HepG2 (cell line): ENCODE data around the gene KIF26B. TPM values are rescaled to one million over a fixed set of nuclear protein-coding genes. Genes with fewer than 3 reads are reported as not detected.

Experiments used
- ATAC-seq: fragments of 200-7000 bp; cut with Tn5 transposase; 3 replicates; pipeline ENCODE4 v1.9.1; 2020; ENCODE audit warnings: mild to moderate bottlenecking, moderate library complexity
- BruUV-seq: library from RNA; stranded (reverse); fragments of 400-500 nt; replicated peaks from 2 replicates; lab custom pipeline; 2021; lab: Mats Ljungman, UMichigan
- CTCF ChIA-PET: fragments of 300-600 bp; formaldehyde crosslinking; extraction: SDS; loops from one replicate; lab custom pipeline; 2021; ENCODE audit warnings: low total read pairs, inconsistent platforms, low intra/inter-chr PET ratio; lab: Yijun Ruan, JAX
- POLR2A ChIA-PET: fragments of 350-600 bp; sonication (Branson Sonifier 250); formaldehyde crosslinking; loops from one replicate; lab custom pipeline; 2020; ENCODE audit warnings: antibody characterized with exemption, inconsistent platforms; lab: Yijun Ruan, JAX
- DNase-seq: peaks from one replicate; pipeline ENCODE4 v3.0.0-alpha.2; 2015; ENCODE audit warnings: low spot score
- FAIRE-seq: peaks from 3 replicates; lab custom pipeline; 2011; peaks lifted over from hg19 to GRCh38; lab: Jason Lieb, UNC
- H2AFZ ChIP-seq: one replicate; pipeline ENCODE4 v1.6.1; 2011; ENCODE audit warnings: low read length, inconsistent platforms
- H3K27ac ChIP-seq: fragments of 300-600 bp; 3 replicates; pipeline ENCODE4 v1.8.0; 2011; ENCODE audit warnings: mixed run types, mild to moderate bottlenecking, mixed read lengths, low read length, inconsistent platforms; ENCODE audit not compliant: insufficient read depth; ENCODE audit errors: extremely low read length
- H3K27me3 ChIP-seq, 2 experiments: fragments of 200-600 bp in 1 of 2; 2 replicates in 1 of 2; 3 replicates in 1 of 2; pipeline versions ENCODE4 v1.6.0 to v1.8.0; 2011; ENCODE audit warnings: low read length in 2 of 2, mild to moderate bottlenecking in 2 of 2, moderate library complexity in 2 of 2, inconsistent platforms in 1 of 2; ENCODE audit not compliant: insufficient read depth in 2 of 2, control insufficient read depth in 1 of 2
- H3K36me3 ChIP-seq, 2 experiments: fragments of 200-600 bp in 1 of 2; replicated peaks in 1 of 2; 2 replicates in 1 of 2; 3 replicates in 1 of 2; pipeline versions ENCODE4 v1.5.1 to v1.8.0; 2011; ENCODE audit warnings: low read length in 2 of 2, inconsistent platforms in 1 of 2; ENCODE audit not compliant: insufficient read depth in 2 of 2, control insufficient read depth in 1 of 2
- H3K4me1 ChIP-seq: 2 replicates; pipeline ENCODE4 v1.5.1; 2012; ENCODE audit warnings: low read length, inconsistent platforms; ENCODE audit not compliant: insufficient read depth
- H3K4me2 ChIP-seq: 2 replicates; pipeline ENCODE4 v1.6.0; 2011; ENCODE audit warnings: low read depth, low read length, inconsistent platforms
- H3K4me3 ChIP-seq, 3 experiments: fragments of 200-600 bp in 1 of 3; sonication (generic), shearing (Covaris generic) in 1 of 3; replicated peaks in 1 of 3; 2 replicates each; pipeline ENCODE4 v1.5.1; 2011 to 2016; ENCODE audit warnings: low read length in 3 of 3, inconsistent platforms in 2 of 3, low read depth in 2 of 3, mild to moderate bottlenecking in 2 of 3, control low read depth in 1 of 3, mixed read lengths in 1 of 3; ENCODE audit not compliant: insufficient read depth in 1 of 3
- H3K79me2 ChIP-seq: one replicate; pipeline ENCODE4 v1.6.1; 2011; ENCODE audit warnings: low read length, inconsistent platforms; ENCODE audit not compliant: insufficient read depth
- H3K9ac ChIP-seq: 2 replicates; pipeline ENCODE4 v1.6.0; 2011; ENCODE audit warnings: mild to moderate bottlenecking, low read depth, low read length, inconsistent platforms; ENCODE audit not compliant: insufficient read depth
- H3K9me3 ChIP-seq: 2 replicates; pipeline ENCODE4 v1.5.1; 2012; ENCODE audit warnings: mild to moderate bottlenecking, low read length
- H4K20me1 ChIP-seq: 2 replicates; pipeline ENCODE4 v1.6.0; 2011; ENCODE audit warnings: inconsistent platforms, mild to moderate bottlenecking, low read length, moderate library complexity; ENCODE audit not compliant: insufficient read depth
- ATF7 ChIP-seq, 2 experiments: fragments of 450-650 bp in 1 of 2; sonication (generic) in 1 of 2; formaldehyde crosslinking in 1 of 2; IDR thresholded peaks; 2 replicates each; pipeline versions ENCODE4 v1.4.0 to v1.6.1; 2016 to 2020; ENCODE audit warnings: antibody characterized with exemption in 1 of 2, mild to moderate bottlenecking in 1 of 2, missing genetic modification reagents in 1 of 2
- HDAC1 ChIP-seq: sonication (generic); formaldehyde crosslinking; IDR thresholded peaks from 2 replicates; pipeline ENCODE4 v1.5.1; 2020; ENCODE audit warnings: mild to moderate bottlenecking, missing genetic modification reagents
- MED13 ChIP-seq: sonication (generic); formaldehyde crosslinking; IDR thresholded peaks from 2 replicates; pipeline ENCODE4 v1.5.0; 2020; ENCODE audit warnings: missing genetic modification reagents
- MEIS2 ChIP-seq: sonication (generic); formaldehyde crosslinking; IDR thresholded peaks from 2 replicates; pipeline ENCODE4 v1.9.0; 2021; ENCODE audit warnings: mild to moderate bottlenecking, missing genetic modification reagents
- NR2C2 ChIP-seq: sonication (generic); formaldehyde crosslinking; IDR thresholded peaks from 2 replicates; pipeline ENCODE4 v1.4.0; 2020; ENCODE audit warnings: missing genetic modification reagents, mild to moderate bottlenecking, moderate library complexity, borderline replicate concordance
- RFXAP ChIP-seq: sonication (generic); formaldehyde crosslinking; IDR thresholded peaks from 2 replicates; pipeline ENCODE4 v1.4.0; 2020; ENCODE audit warnings: missing genetic modification reagents, borderline replicate concordance
- SMARCE1 ChIP-seq: fragments of 450-650 bp; IDR thresholded peaks from 2 replicates; pipeline ENCODE4 v1.6.1; 2017; ENCODE audit warnings: borderline replicate concordance
- ZNF292 ChIP-seq: sonication (generic); formaldehyde crosslinking; IDR thresholded peaks from 2 replicates; pipeline ENCODE4 v1.8.1; 2022; ENCODE audit warnings: mild to moderate bottlenecking, low read depth, missing genetic modification reagents, borderline replicate concordance
- ZNF605 ChIP-seq: sonication (generic); formaldehyde crosslinking; IDR thresholded peaks from 2 replicates; pipeline ENCODE4 v1.8.0; 2022; ENCODE audit warnings: mild to moderate bottlenecking, missing genetic modification reagents
- ZSCAN21 ChIP-seq: sonication (generic); formaldehyde crosslinking; IDR thresholded peaks from 2 replicates; pipeline ENCODE4 v1.8.0; 2022; ENCODE audit warnings: mild to moderate bottlenecking, missing genetic modification reagents, moderate library complexity, borderline replicate concordance
- ZSCAN30 ChIP-seq: sonication (generic); formaldehyde crosslinking; IDR thresholded peaks from 2 replicates; pipeline ENCODE4 v1.5.0; 2020; ENCODE audit warnings: mild to moderate bottlenecking, missing genetic modification reagents
- WGBS: methylation state at CpG from one replicate; pipeline ENCODE4 v1.1.6; 2017; ENCODE audit warnings: low lambda C conversion rate; 5-methylcytosine and 5-hydroxymethylcytosine counted together
- in situ Hi-C: cut with HindIII; loops from 2 replicates; pipeline ENCODE4 v1.10.0; 2017; ENCODE audit warnings: low pct_unique_long_range_greater_than_20kb; ENCODE audit not compliant: extremely low pct_ligation_motif_present
- intact Hi-C: fragments of 100-400 bp; cut with micrococcal nuclease; formaldehyde crosslinking; loops from one replicate; pipeline ENCODE4 v1.10.0; 2022; ENCODE audit not compliant: unreplicated experiment
- polyA plus RNA-seq, 8 experiments: library from polyadenylated mRNA; depleted of rRNA in 3 of 8; stranded (reverse) in 7 of 8; unstranded in 1 of 8; fragments of >200 nt; fragmentation: Illumina TruSeq in 4 of 8; extraction: Trizol in 4 of 8; gene quantifications; 2 replicates each; pipeline versions ENCODE4 v1.2.1 to v1.2.3, GENCODE V29; 2011 to 2016; ENCODE audit warnings: low read depth in 4 of 8, missing spikeins in 1 of 8, mixed read lengths in 1 of 8; ENCODE audit not compliant: insufficient read depth in 1 of 8
- total RNA-seq, 5 experiments: library from RNA; depleted of rRNA; stranded (reverse); fragments of >200 nt; fragmentation: Illumina TruSeq; extraction: Trizol; gene quantifications; 2 replicates each; pipeline ENCODE4 v1.2.3, GENCODE V29; 2016; ENCODE audit warnings: low read depth in 1 of 5
- TF ChIP-seq, protein P1 (sequence below): sonication (generic); formaldehyde crosslinking; IDR thresholded peaks from 2 replicates; pipeline ENCODE4 v1.4.0; 2020; ENCODE audit warnings: missing genetic modification reagents
- TF ChIP-seq, protein P2 (sequence below): sonication (generic); formaldehyde crosslinking; IDR thresholded peaks from 2 replicates; pipeline ENCODE4 v1.5.0; 2020; ENCODE audit warnings: mild to moderate bottlenecking, missing genetic modification reagents, moderate library complexity
- TF ChIP-seq, protein P3 (sequence below): sonication (generic); formaldehyde crosslinking; IDR thresholded peaks from 2 replicates; pipeline ENCODE4 v1.9.0; 2021; ENCODE audit warnings: missing genetic modification reagents, borderline replicate concordance

The KIF26B gene
- total and polyA plus RNA-seq, 2 of the 13 experiments (the other 11 are each of a cell fraction or from before 2014, with no cell fraction given) = 0.08 to 0.09 TPM

DNA sequence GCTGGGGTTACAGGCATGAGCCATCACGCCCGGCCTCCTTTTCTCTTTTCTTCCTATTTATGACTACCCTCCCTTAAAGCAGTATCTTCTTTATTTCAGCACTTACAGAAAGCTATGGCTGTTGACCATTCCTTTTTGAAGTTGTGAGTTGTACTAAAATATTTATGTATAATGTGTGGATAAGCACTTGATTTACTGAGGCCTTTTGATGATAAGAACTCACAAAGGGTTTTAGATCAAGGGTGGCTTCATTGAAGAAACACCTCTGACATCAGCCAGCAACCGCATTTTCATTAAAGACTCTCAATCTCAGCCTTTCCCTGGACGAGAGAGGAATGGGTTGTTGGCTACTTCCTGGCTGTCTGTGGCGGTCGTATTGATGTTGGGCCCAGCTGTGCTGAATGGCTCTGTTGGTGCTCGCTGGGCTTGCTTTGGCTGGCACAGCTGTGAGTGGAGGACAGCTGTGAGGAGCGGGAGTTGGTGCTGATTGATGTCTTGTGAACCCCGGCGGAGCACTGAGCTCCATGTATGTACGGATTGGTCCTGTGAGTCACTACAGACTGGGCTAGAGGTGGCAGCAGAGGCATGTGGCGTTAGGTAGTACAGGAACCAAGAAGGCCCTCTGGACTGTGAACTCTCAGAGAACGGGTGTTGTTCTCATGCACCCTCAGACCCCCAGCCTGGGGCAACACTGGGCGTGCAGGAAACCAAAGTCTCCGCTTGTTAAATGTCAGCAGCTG, 208.8 kb downstream of the KIF26B start:
- peak overlapping the region; percentile 75 for H3K4me2 ChIP-seq
- WGBS = 28% methylated on average over 15 of the region's 15 CpGs
- H3K27ac ChIP-seq = no peak overlapping the region
- in situ Hi-C loops (no loop called here), intact Hi-C loops (loop anchor here (1.0 kb wide), 1 partner anchor 640 kb away; no protein-coding TSS in a partner anchor)
- no peak overlapping the region for H2AFZ ChIP-seq
- POLR2A ChIA-PET = no interaction called here
- FAIRE-seq = peak; percentile 77
- DNase-seq = peak; percentile 42
- no peaks in the 10 kb centered on the region for H4K20me1 ChIP-seq
- H3K4me3 ChIP-seq = peak overlapping the region in 1 of 3 experiments; percentile 42; a peak in 1 of 6 replicates
- H3K36me3 ChIP-seq = no peaks in the 10 kb centered on the region
- no peak overlapping the region for H3K9ac ChIP-seq
- no peaks in the 10 kb centered on the region for H3K27me3 ChIP-seq
- H3K79me2 ChIP-seq = no peaks in the 10 kb centered on the region
- CTCF ChIA-PET = no interaction called here
- peaks cover 19% of the 10 kb centered on the region; the same call in 1 of the 2 replicates for H3K4me1 ChIP-seq
- no TSS peak for BruUV-seq
- H3K9me3 ChIP-seq = no peaks in the 10 kb centered on the region
- peak; percentile 100 for ATAC-seq
- TF ChIP-seq ATF7 (IDR thresholded peaks at IDR 0.05) = no peak
- TF ChIP-seq ATF7 (CRISPR knock-in tag; IDR thresholded peaks at IDR 0.05) = no peak
- no peak for TF ChIP-seq NR2C2
- TF ChIP-seq, protein P1, sequence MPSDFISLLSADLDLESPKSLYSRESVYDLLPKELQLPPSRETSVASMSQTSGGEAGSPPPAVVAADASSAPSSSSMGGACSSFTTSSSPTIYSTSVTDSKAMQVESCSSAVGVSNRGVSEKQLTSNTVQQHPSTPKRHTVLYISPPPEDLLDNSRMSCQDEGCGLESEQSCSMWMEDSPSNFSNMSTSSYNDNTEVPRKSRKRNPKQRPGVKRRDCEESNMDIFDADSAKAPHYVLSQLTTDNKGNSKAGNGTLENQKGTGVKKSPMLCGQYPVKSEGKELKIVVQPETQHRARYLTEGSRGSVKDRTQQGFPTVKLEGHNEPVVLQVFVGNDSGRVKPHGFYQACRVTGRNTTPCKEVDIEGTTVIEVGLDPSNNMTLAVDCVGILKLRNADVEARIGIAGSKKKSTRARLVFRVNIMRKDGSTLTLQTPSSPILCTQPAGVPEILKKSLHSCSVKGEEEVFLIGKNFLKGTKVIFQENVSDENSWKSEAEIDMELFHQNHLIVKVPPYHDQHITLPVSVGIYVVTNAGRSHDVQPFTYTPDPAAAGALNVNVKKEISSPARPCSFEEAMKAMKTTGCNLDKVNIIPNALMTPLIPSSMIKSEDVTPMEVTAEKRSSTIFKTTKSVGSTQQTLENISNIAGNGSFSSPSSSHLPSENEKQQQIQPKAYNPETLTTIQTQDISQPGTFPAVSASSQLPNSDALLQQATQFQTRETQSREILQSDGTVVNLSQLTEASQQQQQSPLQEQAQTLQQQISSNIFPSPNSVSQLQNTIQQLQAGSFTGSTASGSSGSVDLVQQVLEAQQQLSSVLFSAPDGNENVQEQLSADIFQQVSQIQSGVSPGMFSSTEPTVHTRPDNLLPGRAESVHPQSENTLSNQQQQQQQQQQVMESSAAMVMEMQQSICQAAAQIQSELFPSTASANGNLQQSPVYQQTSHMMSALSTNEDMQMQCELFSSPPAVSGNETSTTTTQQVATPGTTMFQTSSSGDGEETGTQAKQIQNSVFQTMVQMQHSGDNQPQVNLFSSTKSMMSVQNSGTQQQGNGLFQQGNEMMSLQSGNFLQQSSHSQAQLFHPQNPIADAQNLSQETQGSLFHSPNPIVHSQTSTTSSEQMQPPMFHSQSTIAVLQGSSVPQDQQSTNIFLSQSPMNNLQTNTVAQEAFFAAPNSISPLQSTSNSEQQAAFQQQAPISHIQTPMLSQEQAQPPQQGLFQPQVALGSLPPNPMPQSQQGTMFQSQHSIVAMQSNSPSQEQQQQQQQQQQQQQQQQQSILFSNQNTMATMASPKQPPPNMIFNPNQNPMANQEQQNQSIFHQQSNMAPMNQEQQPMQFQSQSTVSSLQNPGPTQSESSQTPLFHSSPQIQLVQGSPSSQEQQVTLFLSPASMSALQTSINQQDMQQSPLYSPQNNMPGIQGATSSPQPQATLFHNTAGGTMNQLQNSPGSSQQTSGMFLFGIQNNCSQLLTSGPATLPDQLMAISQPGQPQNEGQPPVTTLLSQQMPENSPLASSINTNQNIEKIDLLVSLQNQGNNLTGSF (CRISPR knock-in tag) = no peak
- TF ChIP-seq, protein P2, sequence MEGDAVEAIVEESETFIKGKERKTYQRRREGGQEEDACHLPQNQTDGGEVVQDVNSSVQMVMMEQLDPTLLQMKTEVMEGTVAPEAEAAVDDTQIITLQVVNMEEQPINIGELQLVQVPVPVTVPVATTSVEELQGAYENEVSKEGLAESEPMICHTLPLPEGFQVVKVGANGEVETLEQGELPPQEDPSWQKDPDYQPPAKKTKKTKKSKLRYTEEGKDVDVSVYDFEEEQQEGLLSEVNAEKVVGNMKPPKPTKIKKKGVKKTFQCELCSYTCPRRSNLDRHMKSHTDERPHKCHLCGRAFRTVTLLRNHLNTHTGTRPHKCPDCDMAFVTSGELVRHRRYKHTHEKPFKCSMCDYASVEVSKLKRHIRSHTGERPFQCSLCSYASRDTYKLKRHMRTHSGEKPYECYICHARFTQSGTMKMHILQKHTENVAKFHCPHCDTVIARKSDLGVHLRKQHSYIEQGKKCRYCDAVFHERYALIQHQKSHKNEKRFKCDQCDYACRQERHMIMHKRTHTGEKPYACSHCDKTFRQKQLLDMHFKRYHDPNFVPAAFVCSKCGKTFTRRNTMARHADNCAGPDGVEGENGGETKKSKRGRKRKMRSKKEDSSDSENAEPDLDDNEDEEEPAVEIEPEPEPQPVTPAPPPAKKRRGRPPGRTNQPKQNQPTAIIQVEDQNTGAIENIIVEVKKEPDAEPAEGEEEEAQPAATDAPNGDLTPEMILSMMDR (CRISPR knock-in tag) = peak; percentile 90
- TF ChIP-seq HDAC1 (CRISPR knock-in tag) = no peak
- TF ChIP-seq MED13 (CRISPR knock-in tag) = no peak
- no peak for TF ChIP-seq RFXAP (CRISPR knock-in tag)
- peak; percentile 42; the same call in 1 of the 2 replicates for TF ChIP-seq ZNF605 (CRISPR knock-in tag)
- no peak for TF ChIP-seq ZSCAN21 (CRISPR knock-in tag)
- no peak for TF ChIP-seq MEIS2 (CRISPR knock-in tag)
- TF ChIP-seq, protein P3, sequence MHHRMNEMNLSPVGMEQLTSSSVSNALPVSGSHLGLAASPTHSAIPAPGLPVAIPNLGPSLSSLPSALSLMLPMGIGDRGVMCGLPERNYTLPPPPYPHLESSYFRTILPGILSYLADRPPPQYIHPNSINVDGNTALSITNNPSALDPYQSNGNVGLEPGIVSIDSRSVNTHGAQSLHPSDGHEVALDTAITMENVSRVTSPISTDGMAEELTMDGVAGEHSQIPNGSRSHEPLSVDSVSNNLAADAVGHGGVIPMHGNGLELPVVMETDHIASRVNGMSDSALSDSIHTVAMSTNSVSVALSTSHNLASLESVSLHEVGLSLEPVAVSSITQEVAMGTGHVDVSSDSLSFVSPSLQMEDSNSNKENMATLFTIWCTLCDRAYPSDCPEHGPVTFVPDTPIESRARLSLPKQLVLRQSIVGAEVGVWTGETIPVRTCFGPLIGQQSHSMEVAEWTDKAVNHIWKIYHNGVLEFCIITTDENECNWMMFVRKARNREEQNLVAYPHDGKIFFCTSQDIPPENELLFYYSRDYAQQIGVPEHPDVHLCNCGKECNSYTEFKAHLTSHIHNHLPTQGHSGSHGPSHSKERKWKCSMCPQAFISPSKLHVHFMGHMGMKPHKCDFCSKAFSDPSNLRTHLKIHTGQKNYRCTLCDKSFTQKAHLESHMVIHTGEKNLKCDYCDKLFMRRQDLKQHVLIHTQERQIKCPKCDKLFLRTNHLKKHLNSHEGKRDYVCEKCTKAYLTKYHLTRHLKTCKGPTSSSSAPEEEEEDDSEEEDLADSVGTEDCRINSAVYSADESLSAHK (CRISPR knock-in tag) = no peak
- no peak for TF ChIP-seq ZSCAN30 (CRISPR knock-in tag)
- peak; percentile 39; the same call in 1 of the 2 replicates for TF ChIP-seq ZNF292 (CRISPR knock-in tag)
- TF ChIP-seq SMARCE1 = no peak
